ENCODE data around the gene CELF5. TPM values are rescaled to one million over a fixed set of nuclear protein-coding genes. Genes with fewer than 3 reads are reported as not detected.

The CELF5 gene
- total and polyA plus RNA-seq, 7 donors: 0.06 TPM; not detected in 6

GRCh38 chr19:3250675-3251074 is 26.2 kb downstream of the CELF5 start:
- Histone ChIP-seq H3K4me3 (no peak overlapping the region), H3K4me1 (no peaks in the 10 kb centered on the region), H3K27ac (no peak overlapping the region), H3K9me3 (peaks cover 6% of the 10 kb centered on the region), H3K27me3 (ENCODE audit: insufficient read depth in 3 of 3, low read length in 2 of 3) (peaks cover 0 to 22% (median 5%) of the 10 kb centered on the region in 3 donors), H3K36me3 (ENCODE audit: insufficient read depth in 1 of 2, low read depth in 1 of 2) (no peaks in the 10 kb centered on the region)
- ATAC-seq (no peak), DNase-seq (no peak)
- peak; percentile 32 for TF ChIP-seq CTCF (IDR thresholded peaks at IDR 0.05)
- WGBS, 3 donors: 69 to 74% (median 70%) methylated on average over 7 of the region's 7 CpGs
- intact Hi-C loops (cut with DNase I): no loop called here

GRCh38 chr19:3251229-3251628 is 26.8 kb downstream of the CELF5 start:
- Histone ChIP-seq H3K27ac (no peak overlapping the region), H3K4me1 (no peaks in the 10 kb centered on the region), H3K4me3 (no peak overlapping the region), H3K27me3 (ENCODE audit: insufficient read depth in 3 of 3, low read length in 2 of 3) (peaks cover 0 to 22% (median 5%) of the 10 kb centered on the region in 3 donors), H3K36me3 (ENCODE audit: insufficient read depth in 1 of 2, low read depth in 1 of 2) (no peaks in the 10 kb centered on the region), H3K9me3 (peaks cover 6% of the 10 kb centered on the region)
- TF ChIP-seq CTCF (IDR thresholded peaks at IDR 0.05): no peak
- intact Hi-C loops (cut with DNase I): no loop called here
- no peak for ATAC-seq
- 69 to 78% (median 69%) methylated on average over 8 of the region's 8 CpGs for WGBS, 3 donors
- no peak for DNase-seq

GRCh38 chr19:3252650-3253049 is 28.2 kb downstream of the CELF5 start:
- no peak overlapping the region for H3K4me3 ChIP-seq
- TF ChIP-seq CTCF (IDR thresholded peaks at IDR 0.05): no peak
- peaks cover 0 to 22% (median 5%) of the 10 kb centered on the region in 3 donors for H3K27me3 ChIP-seq (ENCODE audit: insufficient read depth in 3 of 3, low read length in 2 of 3)
- H3K27ac ChIP-seq: no peak overlapping the region
- intact Hi-C loops (cut with DNase I): no loop called here
- ATAC-seq: no peak
- H3K36me3 ChIP-seq (ENCODE audit: insufficient read depth in 1 of 2, low read depth in 1 of 2): no peaks in the 10 kb centered on the region
- no peak for DNase-seq
- H3K4me1 ChIP-seq: no peaks in the 10 kb centered on the region
- WGBS, 3 donors: 84 to 87% (median 86%) methylated on average over 2 of the region's 2 CpGs
- peaks cover 6% of the 10 kb centered on the region for H3K9me3 ChIP-seq

- WGBS, 3 donors: 49 to 52% (median 51%) methylated on average over 3 of the region's 3 CpGs
- peaks cover 6% of the 10 kb centered on the region for H3K9me3 ChIP-seq
- H3K36me3 ChIP-seq (ENCODE audit: insufficient read depth in 1 of 2, low read depth in 1 of 2): no peaks in the 10 kb centered on the region
- no peak overlapping the region for H3K27ac ChIP-seq
- peaks cover 0 to 22% (median 5%) of the 10 kb centered on the region in 3 donors for H3K27me3 ChIP-seq (ENCODE audit: insufficient read depth in 3 of 3, low read length in 2 of 3)
- no peak for TF ChIP-seq CTCF (IDR thresholded peaks at IDR 0.05)
- DNase-seq (no peak), ATAC-seq (no peak)
- H3K4me3 ChIP-seq: no peak overlapping the region
- no peaks in the 10 kb centered on the region for H3K4me1 ChIP-seq
- intact Hi-C loops (cut with DNase I): no loop called here
These were observed 28.8 kb downstream of the CELF5 start for GRCh38 chr19:3253270-3253669.

GRCh38 chr19:3254520-3254919 is 30.1 kb downstream of the CELF5 start:
- no peak for TF ChIP-seq CTCF (IDR thresholded peaks at IDR 0.05)
- no peaks in the 10 kb centered on the region for H3K4me1 ChIP-seq
- intact Hi-C loops (cut with DNase I): no loop called here
- H3K9me3 ChIP-seq: peaks cover 6% of the 10 kb centered on the region
- no peaks in the 10 kb centered on the region for H3K36me3 ChIP-seq (ENCODE audit: insufficient read depth in 1 of 2, low read depth in 1 of 2)
- no peak overlapping the region for H3K4me3 ChIP-seq
- peaks cover 0 to 22% (median 5%) of the 10 kb centered on the region in 3 donors for H3K27me3 ChIP-seq (ENCODE audit: insufficient read depth in 3 of 3, low read length in 2 of 3)
- no peak overlapping the region for H3K27ac ChIP-seq
- no peak for DNase-seq
- ATAC-seq: no peak

Data from psoas muscle (tissue), 8 donors.